Muscle layer of duodenum (tissue), 2 donors: ENCODE results near the gene ITGAL.
"Not testable (repeated sequence)": the region's sequence is repeated elsewhere in the genome, so short reads cannot be mapped to it uniquely, and the experiment has no call there.

Source experiments
- H3K27ac ChIP-seq: one replicate; pipeline ENCODE4 v1.7.0; 2013; ENCODE audit warnings: mild to moderate bottlenecking, low read length
- H3K27me3 ChIP-seq: one replicate; pipeline ENCODE4 v1.7.0; 2013; ENCODE audit warnings: low read depth, mild to moderate bottlenecking, control low read depth, low read length
- H3K36me3 ChIP-seq, 2 donors: one replicate each; pipeline ENCODE4 v1.7.0; 2013; ENCODE audit warnings: low read length in 2 of 2, control low read depth in 1 of 2, mild to moderate bottlenecking in 1 of 2; ENCODE audit not compliant: insufficient read depth in 2 of 2, control insufficient read depth in 1 of 2
- H3K4me1 ChIP-seq, 2 donors: one replicate each; pipeline ENCODE4 v1.7.0; 2013; ENCODE audit warnings: low read length in 2 of 2, mild to moderate bottlenecking in 2 of 2, control low read depth in 1 of 2, moderate library complexity in 1 of 2; ENCODE audit not compliant: insufficient read depth in 2 of 2, control insufficient read depth in 1 of 2
- H3K4me3 ChIP-seq, 2 donors: one replicate each; pipeline ENCODE4 v1.7.0; 2013; ENCODE audit warnings: low read length in 2 of 2, low read depth in 1 of 2, mild to moderate bottlenecking in 1 of 2
- H3K9me3 ChIP-seq, 2 donors: one replicate each; pipeline ENCODE4 v1.7.0; 2013; ENCODE audit warnings: low read length in 2 of 2, control low read depth in 1 of 2, mild to moderate bottlenecking in 1 of 2; ENCODE audit not compliant: control insufficient read depth in 1 of 2
- donor health status: healthy.

ITGAL gene

DNA sequence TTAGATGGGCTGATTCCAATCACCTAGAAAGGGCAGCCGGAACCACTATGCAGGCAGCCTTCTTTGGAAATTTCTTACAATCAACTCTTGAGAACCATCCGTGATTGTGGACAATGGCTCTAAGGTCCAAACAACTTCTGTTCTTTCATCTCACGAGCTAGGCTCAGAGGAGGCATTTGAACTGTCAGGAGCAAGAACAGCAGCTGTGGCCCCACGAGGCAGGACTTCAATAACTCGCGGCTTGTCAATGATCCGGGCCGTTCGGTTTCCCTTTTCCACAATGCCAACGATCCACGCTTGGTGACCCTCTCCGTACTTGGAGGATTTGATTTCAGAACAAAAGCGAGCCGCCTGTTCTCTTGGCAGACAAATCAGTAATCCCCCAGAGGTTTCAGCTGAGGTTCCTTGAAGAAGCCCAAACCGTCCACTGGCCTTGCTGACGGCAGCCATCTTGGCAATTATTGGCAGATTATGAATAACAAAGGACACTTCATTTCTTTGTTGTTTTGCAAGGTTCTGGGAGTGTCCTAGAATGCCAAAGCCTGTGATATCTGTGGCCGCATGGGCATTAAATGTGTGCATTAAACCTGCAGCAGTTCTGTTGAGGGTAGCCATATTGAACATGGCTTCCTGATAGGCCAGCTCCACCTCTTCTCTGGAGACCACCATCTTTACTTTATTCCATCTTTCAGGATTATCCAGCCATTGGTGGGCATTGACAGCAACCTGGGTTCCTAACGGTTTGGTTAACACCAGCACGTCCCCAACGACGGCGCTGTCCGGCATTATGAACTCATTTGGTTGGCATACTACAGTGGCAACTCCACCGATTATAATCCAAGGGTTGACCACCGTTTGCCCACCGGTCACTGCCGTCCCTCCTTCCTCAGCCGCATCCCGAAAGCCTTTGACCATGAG lies 28.1 kb upstream of the ITGAL start:
- peak overlapping the region; percentile 94 for H3K27ac ChIP-seq
- H3K4me1 ChIP-seq: peaks cover 9 to 12% of the 10 kb centered on the region in 2 donors
- peak overlapping the region; percentile 76 to 91 for H3K4me3 ChIP-seq
- no peaks in the 10 kb centered on the region for H3K9me3 ChIP-seq
- H3K36me3 ChIP-seq: peaks cover 0 to 3% of the 10 kb centered on the region in 2 donors
- H3K27me3 ChIP-seq: no peaks in the 10 kb centered on the region

- H3K36me3 ChIP-seq: peaks cover 0 to 3% of the 10 kb centered on the region in 2 donors
- H3K9me3 ChIP-seq: no peaks in the 10 kb centered on the region
- peaks cover 9 to 12% of the 10 kb centered on the region in 2 donors for H3K4me1 ChIP-seq
- peak overlapping the region; percentile 94 for H3K27ac ChIP-seq
- peak overlapping the region; percentile 76 to 91 for H3K4me3 ChIP-seq
- no peaks in the 10 kb centered on the region for H3K27me3 ChIP-seq
These were observed 27.5 kb upstream of the ITGAL start for GRCh38 chr16:30445149-30445407.

DNA sequence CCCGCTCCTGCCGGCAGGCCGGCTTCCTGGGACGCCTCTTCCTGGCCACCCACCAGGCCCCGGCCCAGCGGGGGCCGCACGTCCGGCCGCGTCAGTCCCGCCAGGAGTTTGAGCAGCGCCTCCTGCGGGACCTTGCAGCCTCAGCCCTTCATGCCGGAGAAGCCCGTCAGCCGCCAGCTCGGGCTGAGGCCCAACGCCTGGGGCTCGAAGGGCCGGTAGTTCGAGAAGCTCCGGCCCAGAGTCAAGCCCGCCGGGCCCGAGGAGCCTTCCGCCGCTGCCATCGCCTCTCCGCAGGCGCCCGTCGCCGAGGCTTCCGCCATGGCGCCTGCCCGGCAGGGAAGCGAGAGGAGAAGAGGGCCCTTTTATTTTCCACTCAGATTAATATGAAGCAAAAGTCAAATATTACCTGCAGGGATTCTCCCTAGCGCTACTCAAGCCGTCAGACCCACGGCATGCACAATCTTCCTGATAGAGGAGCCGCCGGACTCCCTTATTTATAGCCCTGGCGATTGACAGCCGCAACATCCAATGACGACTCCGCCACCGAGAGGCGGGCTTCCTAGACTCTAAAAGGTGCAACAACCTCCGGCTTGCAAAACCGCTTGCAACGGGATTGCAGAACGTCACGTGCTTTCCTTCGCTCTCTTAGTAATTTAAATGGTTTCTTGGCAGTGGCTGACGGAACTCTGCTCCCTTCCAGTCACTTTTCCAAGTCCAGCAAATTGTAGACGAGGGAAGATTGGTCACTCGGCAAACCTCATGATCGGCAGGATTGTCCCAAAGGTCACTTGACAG lies 26.9 kb upstream of the ITGAL start, which contains the start of gene SEPHS2:
Gene SEPHS2, minus strand, starts transcription at position 467 of the 795 bp plus-strand sequence. Its CDS starts 147 bp downstream, at position 320.
- H3K4me1 ChIP-seq: peaks cover 9 to 12% of the 10 kb centered on the region in 2 donors
- H3K9me3 ChIP-seq: no peaks in the 10 kb centered on the region
- no peaks in the 10 kb centered on the region for H3K27me3 ChIP-seq
- H3K36me3 ChIP-seq: peaks cover 0 to 3% of the 10 kb centered on the region in 2 donors
- peak within 1 kb of the TSS; percentile 94 for H3K27ac ChIP-seq
- H3K4me3 ChIP-seq: peak within 1 kb of the TSS; percentile 76 to 91

DNA sequence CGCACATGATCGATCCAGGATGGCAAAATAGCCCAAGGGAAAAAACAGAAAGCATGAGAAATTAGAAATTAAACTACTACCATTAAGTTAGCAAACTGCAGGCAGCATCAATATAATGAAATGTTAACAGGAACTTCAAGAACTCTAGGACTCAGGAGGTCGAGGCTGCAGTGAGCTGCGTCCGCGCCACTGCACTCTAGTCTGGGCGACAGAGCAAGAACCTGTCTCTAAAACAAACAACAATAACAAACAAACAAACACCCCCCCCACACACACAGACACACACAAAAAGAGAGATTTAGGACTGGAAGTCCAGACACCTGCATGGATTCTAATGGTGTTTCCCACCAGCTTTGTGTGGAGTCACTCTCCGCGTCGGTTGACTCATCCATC lies 26.3 kb upstream of the ITGAL start:
- no peaks in the 10 kb centered on the region for H3K9me3 ChIP-seq
- peaks cover 0 to 3% of the 10 kb centered on the region in 2 donors for H3K36me3 ChIP-seq
- H3K27ac ChIP-seq: peak overlapping the region; percentile 94
- H3K27me3 ChIP-seq: no peaks in the 10 kb centered on the region
- H3K4me3 ChIP-seq: peak overlapping the region; percentile 76 to 91
- H3K4me1 ChIP-seq: peaks cover 9 to 12% of the 10 kb centered on the region in 2 donors

DNA sequence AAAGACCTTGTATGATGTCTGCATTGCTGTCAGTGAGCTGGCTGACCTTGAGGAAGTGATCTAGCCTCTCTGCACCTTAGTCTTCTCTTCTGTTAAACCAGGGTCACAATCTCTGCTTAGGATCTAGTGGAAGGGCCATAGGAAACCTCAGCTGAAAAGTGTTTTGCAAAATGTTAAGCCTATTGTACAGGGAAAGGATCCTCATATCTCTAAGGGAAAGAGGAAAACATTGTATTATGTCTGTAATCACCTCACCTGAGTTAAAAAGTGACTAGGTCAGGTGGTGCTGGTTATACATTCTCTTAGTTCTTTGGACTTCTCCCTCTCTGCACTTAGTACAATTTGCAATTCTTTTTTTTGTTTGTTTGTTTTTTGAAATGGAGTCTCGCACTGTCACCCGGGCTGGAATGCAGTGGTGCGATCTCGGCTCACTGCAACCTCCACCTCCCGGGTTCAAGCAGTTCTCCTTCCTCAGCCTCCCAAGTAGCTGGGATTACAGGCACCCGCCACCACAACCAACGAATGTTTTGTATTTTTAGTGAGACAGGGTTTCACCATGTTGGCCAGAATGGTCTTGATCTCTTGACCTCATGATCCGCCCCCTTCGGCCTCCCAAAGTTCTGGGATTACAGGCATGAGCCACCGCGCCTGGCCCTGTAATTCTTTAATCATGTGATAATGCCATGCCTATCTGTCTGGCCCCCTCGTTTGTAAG lies 24.9 kb upstream of the ITGAL start:
- H3K4me3 ChIP-seq: no peak overlapping the region
- H3K9me3 ChIP-seq: no peaks in the 10 kb centered on the region
- H3K27me3 ChIP-seq: no peaks in the 10 kb centered on the region
- peak overlapping the region; percentile 67 for H3K27ac ChIP-seq
- H3K4me1 ChIP-seq: peaks cover 9 to 12% of the 10 kb centered on the region in 2 donors
- peaks cover 0 to 3% of the 10 kb centered on the region in 2 donors for H3K36me3 ChIP-seq

GRCh38 chr16:30449116-30449435 lies 23.5 kb upstream of the ITGAL start:
- Histone ChIP-seq H3K9me3 (no peaks in the 10 kb centered on the region), H3K27ac (no peak overlapping the region), H3K4me3 (no peak overlapping the region), H3K27me3 (no peaks in the 10 kb centered on the region), H3K36me3 (no peaks in the 10 kb centered on the region), H3K4me1 (peaks cover 4 to 11% of the 10 kb centered on the region in 2 donors)

DNA sequence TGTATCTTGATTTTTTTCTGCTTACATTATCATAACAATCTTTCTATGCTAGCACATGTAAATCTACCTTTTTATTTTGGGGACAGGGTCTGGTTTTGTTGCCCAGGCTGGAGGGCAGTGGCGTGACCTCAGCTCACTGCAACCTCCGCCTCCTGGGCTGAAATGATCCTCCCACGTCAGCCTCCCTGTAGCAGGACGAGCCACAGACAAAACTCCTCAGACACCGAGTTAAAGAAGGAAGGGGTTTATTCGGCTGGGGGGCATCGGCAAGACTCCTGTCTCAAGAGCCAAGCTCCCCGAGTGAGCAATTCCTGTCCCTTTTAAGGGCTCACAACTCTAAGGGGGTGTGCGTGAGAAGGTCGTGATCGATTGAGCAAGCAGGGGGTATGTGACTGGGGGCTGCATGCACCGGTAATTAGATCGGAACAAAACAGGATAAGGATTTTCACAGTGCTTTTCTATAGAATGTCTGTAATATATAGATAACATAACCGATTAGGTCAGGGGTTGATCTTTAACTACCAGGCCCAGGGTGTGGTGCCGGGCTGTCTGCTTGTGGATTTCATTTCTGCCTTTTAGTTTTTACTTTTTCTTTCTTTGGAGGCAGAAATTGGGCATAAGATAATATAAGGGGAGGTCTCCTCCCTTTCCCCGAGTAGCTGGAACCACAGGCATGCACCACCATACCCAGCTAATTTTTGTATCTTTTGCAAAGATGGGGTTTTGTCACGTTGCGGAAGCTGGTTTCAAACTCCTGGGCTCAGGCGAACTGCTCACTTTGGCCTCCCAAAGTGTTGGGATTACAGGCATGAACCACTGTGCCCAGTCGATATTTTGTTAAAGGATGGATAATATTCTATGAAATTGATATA lies 19.6 kb upstream of the ITGAL start:
- not testable (repeated sequence) for H3K36me3 ChIP-seq

GRCh38 chr16:30456302-30456701 lies 16.2 kb upstream of the ITGAL start:
- Histone ChIP-seq H3K27ac (no peak overlapping the region), H3K4me3 (no peak overlapping the region), H3K36me3 (no peaks in the 10 kb centered on the region), H3K4me1 (no peaks in the 10 kb centered on the region), H3K27me3 (no peaks in the 10 kb centered on the region), H3K9me3 (no peaks in the 10 kb centered on the region)

More for the DNA sequence above, 19.6 kb upstream of the ITGAL start:
- H3K4me3 ChIP-seq, H3K27me3 ChIP-seq, H3K9me3 ChIP-seq, H3K27ac ChIP-seq, H3K4me1 ChIP-seq: not testable (repeated sequence)

DNA sequence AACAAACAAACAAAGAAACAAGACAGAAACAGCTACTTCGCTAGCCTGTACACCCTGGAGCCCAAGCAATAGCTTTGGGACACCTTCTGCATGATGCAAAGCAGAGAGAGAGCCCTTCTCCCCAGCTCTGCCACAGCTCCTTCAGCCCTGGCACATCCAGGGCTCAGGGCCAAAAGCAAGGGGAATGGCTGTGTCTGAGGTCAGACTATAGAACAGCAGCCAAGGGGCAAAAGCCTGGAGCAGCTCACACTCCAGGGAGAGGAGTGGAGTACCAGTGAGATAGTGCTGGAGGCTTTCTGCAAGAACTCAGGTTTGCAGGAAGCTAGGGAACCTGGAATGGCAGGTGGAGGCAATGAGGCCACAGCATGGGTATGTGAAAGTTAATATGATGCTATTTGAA lies 15.3 kb upstream of the ITGAL start:
- Histone ChIP-seq H3K27me3 (no peaks in the 10 kb centered on the region), H3K4me1 (no peaks in the 10 kb centered on the region), H3K27ac (no peak overlapping the region), H3K36me3 (no peaks in the 10 kb centered on the region), H3K4me3 (no peak overlapping the region), H3K9me3 (no peaks in the 10 kb centered on the region)

DNA sequence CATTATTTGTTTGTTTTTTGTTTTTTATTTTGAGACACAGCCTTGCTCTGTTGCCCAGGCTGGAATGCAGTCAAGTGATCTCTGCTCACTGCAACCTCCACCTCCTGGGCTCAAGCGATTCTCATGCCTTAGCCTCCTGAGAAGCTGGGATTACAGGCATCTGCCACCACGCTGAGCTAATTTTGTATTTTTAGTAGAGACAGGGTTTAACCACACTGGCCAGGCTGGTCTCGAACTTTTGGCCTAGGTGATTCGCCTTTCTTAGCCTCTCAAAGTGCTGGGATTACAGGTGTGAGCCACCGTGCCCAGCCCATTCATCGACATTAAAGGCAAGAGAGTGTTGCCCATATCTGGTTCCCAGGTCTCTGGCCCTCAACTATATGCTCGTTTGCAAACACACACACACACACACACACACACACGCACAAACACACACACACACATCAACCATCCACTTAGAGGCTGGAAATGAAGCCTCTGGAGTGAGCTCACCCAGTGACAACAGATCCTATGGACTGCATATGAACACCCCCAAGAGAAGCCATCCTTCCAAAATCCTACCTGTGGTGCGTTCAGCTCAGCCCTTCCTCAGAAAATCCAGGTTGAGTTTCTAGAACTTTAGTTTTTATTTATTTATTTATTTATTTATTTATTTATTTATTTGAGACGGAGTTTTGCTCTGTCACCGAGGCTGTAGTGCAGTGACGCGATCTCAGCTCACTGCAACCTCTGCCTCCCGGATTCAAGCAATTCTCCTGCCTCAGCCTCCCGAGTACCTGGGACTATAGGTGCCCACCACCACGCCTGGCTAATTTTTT lies 14.6 kb upstream of the ITGAL start:
- H3K9me3 ChIP-seq: no peaks in the 10 kb centered on the region
- no peak overlapping the region for H3K4me3 ChIP-seq
- H3K27me3 ChIP-seq: no peaks in the 10 kb centered on the region
- H3K4me1 ChIP-seq: no peaks in the 10 kb centered on the region
- H3K36me3 ChIP-seq: no peaks in the 10 kb centered on the region
- H3K27ac ChIP-seq: no peak overlapping the region
